ENCODE measurements around the gene LMX1B. TPM values are rescaled to one million over a fixed set of nuclear protein-coding genes. Genes with fewer than 3 reads are reported as not detected.

Gene LMX1B
- total RNA-seq, 1 donor from 2014 or later = not detected

DNA sequence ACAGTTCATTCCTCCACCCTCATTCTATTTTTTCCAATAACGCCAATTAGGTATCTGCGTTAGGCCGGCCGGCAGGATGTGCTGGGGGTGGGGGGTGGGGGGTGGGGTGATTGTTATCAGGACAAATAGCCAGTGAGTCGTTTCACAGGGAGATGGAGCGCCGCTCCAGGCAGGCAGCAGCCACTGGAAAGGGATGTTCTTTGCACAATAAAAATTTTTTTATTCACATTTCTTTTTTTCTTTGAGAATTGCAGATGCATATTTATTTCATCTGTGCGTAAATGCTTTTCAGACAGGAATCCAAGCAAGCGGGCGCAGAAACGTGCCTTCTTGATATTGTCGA, 4.1 kb downstream of the LMX1B start:
- no peak for DNase-seq (ENCODE audit: low spot score)

GRCh38 chr9:126618190-126618584, 4.5 kb downstream of the LMX1B start:
- no peak for DNase-seq (ENCODE audit: low spot score)

- DNase-seq (ENCODE audit: low spot score) = no peak
Observed at GRCh38 chr9:126618585-126619360, 5.0 kb downstream of the LMX1B start.

GRCh38 chr9:126619361-126620135, 5.8 kb downstream of the LMX1B start:
- DNase-seq (ENCODE audit: low spot score) = no peak

- no peak for DNase-seq (ENCODE audit: low spot score)
Observed at GRCh38 chr9:126620478-126620877, 6.8 kb downstream of the LMX1B start.

DNA sequence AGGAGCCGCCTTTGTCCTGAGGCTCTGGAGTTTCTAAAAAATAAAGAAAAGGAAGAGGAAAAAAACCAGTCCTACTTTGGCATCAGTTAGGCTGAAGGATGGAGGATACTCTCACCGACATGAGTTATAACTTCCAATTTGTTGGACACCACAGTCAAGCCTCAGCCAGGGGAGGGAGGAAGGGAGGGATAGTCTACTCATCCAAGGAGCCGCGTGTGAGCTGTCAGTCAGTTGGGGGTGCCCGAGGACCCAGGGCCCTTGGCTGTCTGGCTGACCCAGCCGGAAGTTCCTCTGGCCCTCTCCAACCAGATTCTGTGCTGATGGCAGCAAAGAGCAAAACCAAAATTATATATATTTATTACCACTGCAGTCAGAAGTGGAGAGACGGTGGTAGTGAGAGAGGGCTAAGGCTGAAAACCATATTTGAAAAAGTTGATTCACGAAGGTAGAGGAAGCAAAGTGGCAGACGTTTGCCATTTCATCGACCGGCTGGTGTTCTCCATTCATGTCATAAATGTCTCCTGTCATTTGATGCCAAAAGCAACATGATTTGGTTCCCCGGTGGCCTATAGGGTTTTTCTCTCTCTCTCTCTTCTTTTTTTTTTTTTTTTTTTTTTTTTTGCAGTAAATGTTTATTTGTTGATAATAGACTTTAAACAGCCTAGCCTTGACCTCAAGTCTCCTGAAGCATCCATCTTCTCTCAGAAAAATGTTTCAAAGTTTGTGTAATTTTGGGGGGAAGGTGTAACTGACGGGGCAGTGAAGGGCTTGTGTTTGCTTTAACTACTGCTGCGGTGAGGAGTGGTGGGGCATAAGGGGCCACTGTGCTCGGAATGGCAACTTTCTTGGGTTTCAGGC, 7.6 kb downstream of the LMX1B start:
- DNase-seq (ENCODE audit: low spot score) = no peak

DNA sequence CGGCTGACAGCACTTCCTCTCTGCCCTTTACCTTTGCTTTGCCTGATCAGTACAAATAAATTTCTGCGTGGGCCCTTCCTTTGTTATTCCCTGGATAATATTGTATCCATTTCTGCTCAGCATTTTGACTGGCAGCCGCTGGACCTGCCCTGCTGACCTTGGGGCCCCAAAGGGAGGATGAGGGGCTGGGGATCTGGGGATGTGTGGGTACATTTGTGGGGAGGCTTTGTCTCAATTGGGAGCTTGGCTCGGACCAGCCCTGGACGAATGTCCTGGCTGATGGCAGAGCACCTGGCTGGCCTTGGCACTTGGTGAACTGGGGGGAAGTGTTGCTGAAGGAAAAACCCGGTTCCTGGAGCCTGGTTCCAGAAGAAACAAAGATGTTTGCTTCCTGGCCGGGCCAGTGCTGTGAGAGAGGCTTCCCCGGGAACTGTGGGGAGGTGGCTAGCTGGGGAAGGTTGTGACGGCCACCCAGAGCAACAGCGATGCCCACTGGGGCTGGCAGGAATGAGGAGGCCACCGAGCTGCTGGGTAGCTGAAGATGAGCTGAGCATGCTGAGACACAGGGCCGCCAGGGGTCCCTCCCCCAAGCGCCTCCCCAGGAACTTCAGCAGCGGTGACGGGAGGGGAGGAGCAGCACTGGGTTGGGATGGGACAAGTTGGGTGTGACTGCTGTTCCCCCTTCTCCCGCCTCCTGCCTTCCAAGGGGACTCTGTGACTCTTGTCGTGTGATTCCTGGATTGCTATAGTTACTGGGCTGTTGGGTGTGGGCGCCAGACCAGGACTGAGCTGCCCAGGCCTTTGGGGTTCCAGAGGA, 8.4 kb downstream of the LMX1B start:
- DNase-seq (ENCODE audit: low spot score) = no peak

GRCh38 chr9:126623314-126623666, 9.6 kb downstream of the LMX1B start:
- DNase-seq (ENCODE audit: low spot score) = no peak

- no peak for DNase-seq (ENCODE audit: low spot score)
Observed at GRCh38 chr9:126623667-126624478, 10.1 kb downstream of the LMX1B start.

GRCh38 chr9:126624479-126624826, 10.7 kb downstream of the LMX1B start:
- DNase-seq (ENCODE audit: low spot score) = no peak

- DNase-seq (ENCODE audit: low spot score) = no peak
Observed at GRCh38 chr9:126624912-126625311, 11.2 kb downstream of the LMX1B start.

GRCh38 chr9:126625329-126626126, 11.8 kb downstream of the LMX1B start:
- DNase-seq (ENCODE audit: low spot score) = no peak

DNA sequence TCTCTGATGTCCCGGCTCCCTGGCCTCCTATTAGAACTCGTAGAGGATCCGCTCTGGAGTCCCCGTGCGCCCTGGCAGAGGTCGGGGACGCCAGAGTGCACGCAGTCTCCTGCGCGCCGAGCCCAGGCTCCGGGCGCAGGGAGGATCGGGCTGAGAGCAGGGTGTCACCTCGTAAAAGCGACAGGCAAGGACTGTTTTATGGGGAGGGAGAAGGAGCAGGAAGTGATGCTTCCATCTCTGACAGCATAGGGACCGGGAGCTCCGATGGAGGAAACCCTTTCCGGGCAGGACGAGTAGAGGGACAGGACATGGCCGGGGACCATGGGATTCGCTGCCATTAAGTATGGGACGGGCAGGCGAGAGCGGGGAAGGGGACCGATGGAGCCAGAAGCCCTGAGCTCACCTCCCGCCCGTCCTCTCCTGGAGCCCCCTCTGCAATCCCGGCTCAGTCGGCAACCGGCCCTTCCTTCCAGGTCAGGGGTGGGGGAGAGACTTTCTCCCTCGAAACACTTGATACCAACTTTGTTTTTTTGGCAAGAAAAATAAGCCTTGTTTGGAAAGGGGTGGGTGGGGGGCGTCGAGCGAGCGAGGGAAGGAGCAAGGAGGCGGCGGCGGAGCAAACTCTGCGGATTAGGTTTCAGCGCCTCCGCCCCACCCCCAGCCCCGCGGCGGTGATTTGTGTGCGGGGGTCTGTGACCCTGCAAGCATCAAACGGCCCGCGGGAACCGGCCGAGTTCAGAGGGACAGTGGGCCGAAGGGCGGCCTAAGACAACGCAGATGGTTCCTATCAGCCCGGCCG, 12.6 kb downstream of the LMX1B start:
- DNase-seq (ENCODE audit: low spot score) = no peak

GRCh38 chr9:126626926-126627233, 13.2 kb downstream of the LMX1B start:
- no peak for DNase-seq (ENCODE audit: low spot score)

GRCh38 chr9:126628146-126628545, 14.4 kb downstream of the LMX1B start:
- no peak for DNase-seq (ENCODE audit: low spot score)

DNA sequence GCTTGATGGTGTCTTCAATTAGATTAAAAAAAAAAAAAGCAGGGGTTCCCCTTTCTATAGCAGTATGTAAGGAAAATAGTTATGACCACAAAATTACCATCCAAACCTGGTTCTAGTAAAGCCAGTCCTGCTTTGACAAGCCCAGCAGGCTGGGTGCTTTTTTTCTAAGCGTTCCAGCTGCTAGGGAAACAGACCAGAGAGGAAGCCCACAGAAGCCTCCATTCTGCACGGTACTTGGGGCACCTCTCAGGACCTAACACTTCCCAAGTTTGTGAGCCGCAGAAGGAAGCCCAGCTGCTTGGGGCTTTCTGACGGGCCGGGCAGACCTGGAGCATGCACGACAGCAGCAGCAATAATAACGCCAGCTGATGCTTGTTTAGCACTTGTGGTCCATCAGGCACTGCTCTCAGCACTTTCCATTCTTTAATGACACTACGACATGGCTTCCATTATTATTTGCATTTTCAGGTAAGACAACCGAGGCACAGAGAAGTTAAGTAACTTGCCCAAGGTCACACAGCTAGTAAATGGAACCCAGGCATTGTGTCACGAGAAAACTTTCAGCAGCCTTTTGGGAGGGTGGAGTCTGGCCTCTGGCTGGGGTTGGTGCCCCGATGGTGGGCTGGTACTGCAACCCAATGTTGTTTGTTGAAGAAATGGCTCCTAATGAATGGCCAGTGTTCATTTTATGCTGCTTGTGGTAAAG, 15.4 kb downstream of the LMX1B start:
- no peak for DNase-seq (ENCODE audit: low spot score)

DNA sequence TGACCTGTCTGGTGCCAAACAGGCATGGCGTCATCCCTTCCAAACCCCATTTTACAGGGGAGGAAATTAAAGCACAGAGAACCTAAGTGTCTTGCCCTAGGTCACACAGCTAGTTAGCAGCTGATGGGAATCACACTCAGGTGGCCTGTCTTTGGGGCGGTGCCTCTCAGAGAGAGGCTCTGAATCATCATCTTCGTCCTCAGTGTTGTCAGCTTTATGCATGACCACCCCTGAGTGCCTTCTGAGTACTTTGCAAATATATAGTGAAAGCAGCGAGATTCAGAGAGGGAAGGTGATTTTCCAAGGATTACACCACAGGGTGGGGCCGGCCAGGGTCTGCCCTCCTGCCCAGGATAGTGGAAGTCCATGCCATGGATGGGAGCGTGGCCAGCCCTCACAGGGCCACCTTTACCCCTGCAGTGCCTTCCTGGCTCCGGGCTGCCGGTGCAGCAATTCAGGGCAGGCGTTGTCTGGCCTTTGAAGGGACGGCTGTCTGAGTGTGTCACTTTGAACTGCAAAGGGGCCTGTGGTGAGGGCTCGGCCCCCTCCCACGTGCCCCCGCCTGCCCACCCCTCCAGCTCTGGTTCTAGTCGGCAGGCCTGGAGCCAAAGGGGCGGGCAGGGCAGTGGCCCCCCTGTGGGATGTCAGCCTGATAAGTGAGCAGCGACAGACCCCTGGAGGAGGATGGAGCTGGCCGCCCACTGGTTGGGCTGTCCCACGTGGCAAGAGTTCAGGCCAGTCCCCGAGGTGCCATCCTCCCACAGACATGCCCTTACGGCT, 16.9 kb downstream of the LMX1B start:
- DNase-seq (ENCODE audit: low spot score) = no peak

DNA sequence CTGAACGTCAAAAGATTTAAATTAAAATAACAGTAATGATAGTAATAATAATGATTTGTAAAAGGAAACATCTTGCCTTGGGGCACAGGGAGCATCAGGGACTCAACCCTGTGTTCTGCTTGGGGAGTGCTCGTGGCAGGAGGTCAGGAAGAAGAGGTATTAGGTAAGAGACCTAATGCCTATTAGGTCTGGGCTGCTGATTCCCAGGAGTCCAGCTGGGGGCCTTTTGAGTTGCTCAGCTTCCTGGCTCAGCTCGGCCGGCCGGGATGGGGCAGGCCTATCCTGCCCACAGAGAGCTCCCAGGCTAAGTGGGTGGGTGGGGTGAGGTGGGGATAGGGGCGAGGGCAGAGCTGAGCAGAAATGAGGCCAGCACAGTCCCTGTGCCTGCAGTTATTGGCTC, 17.5 kb downstream of the LMX1B start:
- DNase-seq (ENCODE audit: low spot score) = no peak

Measured in umbilical cord (tissue), 2 donors.